ENCODE data around the gene DFFB. TPM values are rescaled to one million over a fixed set of nuclear protein-coding genes. Genes with fewer than 3 reads are reported as not detected.

The DFFB gene
- total RNA-seq, 1 experiment from 2014 or later = 9.0 TPM

DNA sequence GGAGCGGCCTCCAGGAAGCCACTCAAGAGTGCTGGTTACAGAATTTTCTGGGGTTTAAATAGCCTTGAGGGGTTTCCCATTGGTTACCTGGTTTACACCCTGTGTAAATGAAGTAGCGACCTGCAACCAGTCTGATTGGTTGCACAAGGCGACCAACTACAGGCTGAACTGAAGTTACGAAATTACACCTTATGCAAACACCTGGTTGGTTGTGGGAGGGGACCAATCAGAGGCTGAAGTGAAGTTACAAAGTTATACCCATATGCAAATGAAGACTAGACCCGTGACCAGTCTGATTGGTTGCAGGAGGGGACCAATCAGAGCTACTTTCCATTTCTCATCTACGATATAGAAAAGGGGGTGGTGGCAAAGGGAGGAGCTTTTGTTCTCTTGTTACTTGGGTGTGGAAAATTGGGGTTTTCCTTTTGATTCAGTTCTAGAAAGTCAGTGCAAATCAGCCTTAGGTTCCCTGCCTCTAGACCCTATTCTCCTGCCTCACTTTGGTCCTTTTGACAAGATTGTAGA lies 65.0 kb downstream of the DFFB start:
- H3K4me3 ChIP-seq (replicated peaks in 1 of 2; ENCODE audit: low read depth in 1 of 2, low read length in 2 of 2) = no peak overlapping the region
- H3K9ac ChIP-seq (ENCODE audit: low read length) = no peak overlapping the region
- RAD21 ChIA-PET (ENCODE audit: low non-redundant PET in 1 of 2, low total read pairs in 2 of 2, uncharacterized antibody in 2 of 2, unreplicated experiment in 2 of 2) = no interaction called here
- no peak overlapping the region for H3K4me2 ChIP-seq (ENCODE audit: low read length)
- no peaks in the 10 kb centered on the region for H3K79me2 ChIP-seq (ENCODE audit: insufficient read depth, low read length)
- H3K9me3 ChIP-seq (ENCODE audit: control insufficient read depth in 1 of 2, insufficient read depth in 1 of 2, low read depth in 1 of 2, low read length in 2 of 2) = no peaks in the 10 kb centered on the region
- no peaks in the 10 kb centered on the region for H4K20me1 ChIP-seq (ENCODE audit: insufficient read depth)
- no peaks in the 10 kb centered on the region for H3K36me3 ChIP-seq (ENCODE audit: control insufficient read depth in 1 of 2, insufficient read depth in 2 of 2, low read length in 2 of 2)
- H3K27me3 ChIP-seq (ENCODE audit: insufficient read depth, low read length) = peaks cover 4% of the 10 kb centered on the region; the same call in 1 of the 2 replicates
- DNase-seq (ENCODE audit: low read depth, low spot score) (no peak), ATAC-seq (peak; percentile 41)
- H3K4me1 ChIP-seq (ENCODE audit: control insufficient read depth in 1 of 2, insufficient read depth in 2 of 2, low read length in 2 of 2) = no peaks in the 10 kb centered on the region
- H2AFZ ChIP-seq (ENCODE audit: low read depth, low read length, poor library complexity, severe bottlenecking) = no peak overlapping the region
- H3K9me2 ChIP-seq (ENCODE audit: insufficient read depth) = no peaks in the 10 kb centered on the region
- intact Hi-C loops (cut with micrococcal nuclease) = no loop called here
- no TSS peak for BruUV-seq (replicated peaks)
- CTCF ChIA-PET = no interaction called here
- H3K27ac ChIP-seq (ENCODE audit: low read depth, low read length) = no peak overlapping the region
- TF ChIP-seq JUND (IDR thresholded peaks at IDR 0.05) = no peak
- no peak for TF ChIP-seq CEBPB (IDR thresholded peaks at IDR 0.05; ENCODE audit: low read depth)
- no peak for TF ChIP-seq ZFX (IDR thresholded peaks at IDR 0.05)
- no peak for TF ChIP-seq EGR1 (IDR thresholded peaks at IDR 0.05; ENCODE audit: low read depth)
- TF ChIP-seq FOSL1 (IDR thresholded peaks at IDR 0.05; ENCODE audit: low read depth) = no peak
- TF ChIP-seq, protein P1, sequence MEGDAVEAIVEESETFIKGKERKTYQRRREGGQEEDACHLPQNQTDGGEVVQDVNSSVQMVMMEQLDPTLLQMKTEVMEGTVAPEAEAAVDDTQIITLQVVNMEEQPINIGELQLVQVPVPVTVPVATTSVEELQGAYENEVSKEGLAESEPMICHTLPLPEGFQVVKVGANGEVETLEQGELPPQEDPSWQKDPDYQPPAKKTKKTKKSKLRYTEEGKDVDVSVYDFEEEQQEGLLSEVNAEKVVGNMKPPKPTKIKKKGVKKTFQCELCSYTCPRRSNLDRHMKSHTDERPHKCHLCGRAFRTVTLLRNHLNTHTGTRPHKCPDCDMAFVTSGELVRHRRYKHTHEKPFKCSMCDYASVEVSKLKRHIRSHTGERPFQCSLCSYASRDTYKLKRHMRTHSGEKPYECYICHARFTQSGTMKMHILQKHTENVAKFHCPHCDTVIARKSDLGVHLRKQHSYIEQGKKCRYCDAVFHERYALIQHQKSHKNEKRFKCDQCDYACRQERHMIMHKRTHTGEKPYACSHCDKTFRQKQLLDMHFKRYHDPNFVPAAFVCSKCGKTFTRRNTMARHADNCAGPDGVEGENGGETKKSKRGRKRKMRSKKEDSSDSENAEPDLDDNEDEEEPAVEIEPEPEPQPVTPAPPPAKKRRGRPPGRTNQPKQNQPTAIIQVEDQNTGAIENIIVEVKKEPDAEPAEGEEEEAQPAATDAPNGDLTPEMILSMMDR (IDR thresholded peaks at IDR 0.05 in 2 of 3, conservative IDR thresholded peaks at IDR 0.05 in 1 of 3; ENCODE audit: borderline replicate concordance in 1 of 3, insufficient read depth in 1 of 3, low read depth in 2 of 3, low read length in 2 of 3) = no peak
- POLR2A ChIA-PET = no interaction called here

DNA sequence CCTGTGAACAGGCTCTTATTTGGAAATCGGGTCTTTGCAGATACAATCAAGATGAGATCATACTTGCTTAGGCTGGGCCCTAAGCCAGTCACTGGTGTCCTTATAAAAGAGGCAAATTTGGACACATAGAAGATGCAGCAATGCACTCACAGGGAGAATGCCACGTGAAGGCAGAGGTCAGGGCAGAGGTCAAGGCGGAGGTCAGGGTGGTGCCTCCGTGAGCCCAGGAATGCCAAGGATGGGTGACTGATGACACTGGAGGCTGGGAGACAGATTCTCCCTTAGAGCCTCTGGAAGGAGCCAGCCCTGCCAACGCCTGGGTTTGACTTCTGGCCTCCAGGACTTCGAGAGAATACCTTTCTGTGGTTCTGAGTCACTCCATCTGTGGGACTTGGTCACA lies 65.6 kb downstream of the DFFB start:
- Histone ChIP-seq H3K27ac (ENCODE audit: low read depth, low read length) (no peak overlapping the region), H3K36me3 (ENCODE audit: control insufficient read depth in 1 of 2, insufficient read depth in 2 of 2, low read length in 2 of 2) (no peaks in the 10 kb centered on the region), H3K9ac (ENCODE audit: low read length) (no peak overlapping the region), H3K4me1 (ENCODE audit: control insufficient read depth in 1 of 2, insufficient read depth in 2 of 2, low read length in 2 of 2) (no peaks in the 10 kb centered on the region), H3K27me3 (ENCODE audit: insufficient read depth, low read length) (peaks cover 4% of the 10 kb centered on the region; the same call in 1 of the 2 replicates), H2AFZ (ENCODE audit: low read depth, low read length, poor library complexity, severe bottlenecking) (no peak overlapping the region), H3K79me2 (ENCODE audit: insufficient read depth, low read length) (no peaks in the 10 kb centered on the region), H3K9me2 (ENCODE audit: insufficient read depth) (no peaks in the 10 kb centered on the region), H3K9me3 (ENCODE audit: control insufficient read depth in 1 of 2, insufficient read depth in 1 of 2, low read depth in 1 of 2, low read length in 2 of 2) (no peaks in the 10 kb centered on the region), H3K4me2 (ENCODE audit: low read length) (no peak overlapping the region), H4K20me1 (ENCODE audit: insufficient read depth) (no peaks in the 10 kb centered on the region), H3K4me3 (replicated peaks in 1 of 2; ENCODE audit: low read depth in 1 of 2, low read length in 2 of 2) (no peak overlapping the region)
- no TSS peak for BruUV-seq (replicated peaks)
- POLR2A ChIA-PET = no interaction called here
- intact Hi-C loops (cut with micrococcal nuclease) = no loop called here
- RAD21 ChIA-PET (ENCODE audit: low non-redundant PET in 1 of 2, low total read pairs in 2 of 2, uncharacterized antibody in 2 of 2, unreplicated experiment in 2 of 2) = no interaction called here
- TF ChIP-seq RAD21 (IDR thresholded peaks at IDR 0.05; ENCODE audit: low read depth) (no peak), POLR2AphosphoS5 (IDR thresholded peaks at IDR 0.05; ENCODE audit: low read depth, low read length) (no peak), EZH2phosphoT487 (IDR thresholded peaks at IDR 0.05; ENCODE audit: borderline replicate concordance) (no peak), JUND (IDR thresholded peaks at IDR 0.05) (no peak), ELF1 (IDR thresholded peaks at IDR 0.05; ENCODE audit: borderline replicate concordance, low read depth) (no peak), YY1 (IDR thresholded peaks at IDR 0.05; ENCODE audit: extremely low read depth, insufficient replicate concordance, low read depth, low read length) (no peak), SRF (IDR thresholded peaks at IDR 0.05; ENCODE audit: low read depth) (no peak), TCF7L2 (IDR thresholded peaks at IDR 0.05; ENCODE audit: borderline replicate concordance, extremely low read depth, insufficient read depth, insufficient read length) (no peak), EGR1 (IDR thresholded peaks at IDR 0.05; ENCODE audit: low read depth) (no peak), EZH2 (IDR thresholded peaks at IDR 0.05) (no peak)
- TF ChIP-seq, protein P2, sequence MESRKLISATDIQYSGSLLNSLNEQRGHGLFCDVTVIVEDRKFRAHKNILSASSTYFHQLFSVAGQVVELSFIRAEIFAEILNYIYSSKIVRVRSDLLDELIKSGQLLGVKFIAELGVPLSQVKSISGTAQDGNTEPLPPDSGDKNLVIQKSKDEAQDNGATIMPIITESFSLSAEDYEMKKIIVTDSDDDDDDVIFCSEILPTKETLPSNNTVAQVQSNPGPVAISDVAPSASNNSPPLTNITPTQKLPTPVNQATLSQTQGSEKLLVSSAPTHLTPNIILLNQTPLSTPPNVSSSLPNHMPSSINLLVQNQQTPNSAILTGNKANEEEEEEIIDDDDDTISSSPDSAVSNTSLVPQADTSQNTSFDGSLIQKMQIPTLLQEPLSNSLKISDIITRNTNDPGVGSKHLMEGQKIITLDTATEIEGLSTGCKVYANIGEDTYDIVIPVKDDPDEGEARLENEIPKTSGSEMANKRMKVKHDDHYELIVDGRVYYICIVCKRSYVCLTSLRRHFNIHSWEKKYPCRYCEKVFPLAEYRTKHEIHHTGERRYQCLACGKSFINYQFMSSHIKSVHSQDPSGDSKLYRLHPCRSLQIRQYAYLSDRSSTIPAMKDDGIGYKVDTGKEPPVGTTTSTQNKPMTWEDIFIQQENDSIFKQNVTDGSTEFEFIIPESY (IDR thresholded peaks at IDR 0.05; ENCODE audit: extremely low read depth, insufficient replicate concordance, low read length) = no peak
- DNase-seq (ENCODE audit: low read depth, low spot score) = no peak
- CTCF ChIA-PET = no interaction called here
- ATAC-seq = no peak
